ENCODE results near the gene ONECUT2. TPM values are rescaled to one million over a fixed set of nuclear protein-coding genes. Genes with fewer than 3 reads are reported as not detected.

The ONECUT2 gene
- total and polyA plus RNA-seq, 2 experiments from 2014 or later, result 0.82 to 1.7 TPM

GRCh38 chr18:57432751-57433400 is 2.3 kb upstream of the ONECUT2 start:
- H3K36me3 ChIP-seq (ENCODE audit: insufficient read depth), result no peaks in the 10 kb centered on the region
- H4K20me1 ChIP-seq (replicated peaks; ENCODE audit: insufficient read depth), result peaks cover 24% of the 10 kb centered on the region
- no peak overlapping the region for H3K27ac ChIP-seq (ENCODE audit: low read depth)
- H3K27me3 ChIP-seq (ENCODE audit: insufficient read depth), result peaks cover 93% of the 10 kb centered on the region
- H3K27me3 Mint-ChIP-seq (ENCODE audit: insufficient read depth, low read depth, poor library complexity), result peaks cover 95% of the 10 kb centered on the region
- peaks cover 6% of the 10 kb centered on the region; the same call in 1 of the 3 replicates for H3K9me3 Mint-ChIP-seq
- peak overlapping the region; percentile 97 for H3K4me2 ChIP-seq
- TF ChIP-seq POLR2AphosphoS5 (IDR thresholded peaks at IDR 0.05; ENCODE audit: low read depth), result no peak
- peak; percentile 63 for TF ChIP-seq EZH2 (IDR thresholded peaks at IDR 0.05; ENCODE audit: low read depth, unreplicated experiment)
- H3K27ac Mint-ChIP-seq, result no peak overlapping the region
- H3K36me3 Mint-ChIP-seq (ENCODE audit: low read depth), result no peaks in the 10 kb centered on the region; the same call in 2 of the 3 replicates
- ATAC-seq, result no peak
- H3K4me1 Mint-ChIP-seq, result peaks cover 67% of the 10 kb centered on the region
- peak; percentile 51 for DNase-seq (ENCODE audit: low spot score)
- no peaks in the 10 kb centered on the region for H3K9me2 ChIP-seq (ENCODE audit: insufficient read depth)
- peaks cover 63% of the 10 kb centered on the region for H3K4me1 ChIP-seq (ENCODE audit: insufficient read depth)
- peak overlapping the region; percentile 76; the same call in 2 of the 3 replicates for H3K4me3 Mint-ChIP-seq
- peak overlapping the region; percentile 67 for H3K4me3 ChIP-seq
- H3K79me2 ChIP-seq (replicated peaks; ENCODE audit: insufficient read depth), result no peaks in the 10 kb centered on the region
- peaks cover 46% of the 10 kb centered on the region for H3F3A ChIP-seq (replicated peaks; ENCODE audit: low read depth)
- no peak overlapping the region for H2AFZ ChIP-seq

- Histone ChIP-seq H3K79me2 (replicated peaks; ENCODE audit: insufficient read depth) (no peaks in the 10 kb centered on the region), H3K36me3 (ENCODE audit: insufficient read depth) (no peaks in the 10 kb centered on the region), H3K27ac (ENCODE audit: low read depth) (no peak overlapping the region), H4K20me1 (replicated peaks; ENCODE audit: insufficient read depth) (peaks cover 25% of the 10 kb centered on the region), H3K4me3 (peak overlapping the region; percentile 67), H2AFZ (no peak overlapping the region), H3K9me2 (ENCODE audit: insufficient read depth) (no peaks in the 10 kb centered on the region), H3K4me1 (ENCODE audit: insufficient read depth) (peaks cover 65% of the 10 kb centered on the region), H3K4me2 (peak overlapping the region; percentile 97), H3K27me3 (ENCODE audit: insufficient read depth) (peaks cover 93% of the 10 kb centered on the region), H3F3A (replicated peaks; ENCODE audit: low read depth) (peaks cover 52% of the 10 kb centered on the region)
- ATAC-seq, result no peak
- peaks cover 6% of the 10 kb centered on the region; the same call in 1 of the 3 replicates for H3K9me3 Mint-ChIP-seq
- H3K4me3 Mint-ChIP-seq, result peak overlapping the region; percentile 76
- no peaks in the 10 kb centered on the region; the same call in 2 of the 3 replicates for H3K36me3 Mint-ChIP-seq (ENCODE audit: low read depth)
- H3K27me3 Mint-ChIP-seq (ENCODE audit: insufficient read depth, low read depth, poor library complexity), result peaks cover 96% of the 10 kb centered on the region
- H3K27ac Mint-ChIP-seq, result no peak overlapping the region
- DNase-seq (ENCODE audit: low spot score), result peak; percentile 9
- peaks cover 70% of the 10 kb centered on the region for H3K4me1 Mint-ChIP-seq
- no peak for TF ChIP-seq ETS1 (IDR thresholded peaks at IDR 0.05)
- TF ChIP-seq ZNF331 (CRISPR knock-in tag; IDR thresholded peaks at IDR 0.05; ENCODE audit: low read depth), result no peak
- no peak for TF ChIP-seq ZNF462 (CRISPR knock-in tag; IDR thresholded peaks at IDR 0.05)
- no peak for TF ChIP-seq REST (IDR thresholded peaks at IDR 0.05; ENCODE audit: unreplicated experiment)
- TF ChIP-seq ZNF114 (CRISPR knock-in tag; IDR thresholded peaks at IDR 0.05), result no peak
- no peak for TF ChIP-seq POLR2AphosphoS5 (IDR thresholded peaks at IDR 0.05; ENCODE audit: low read depth)
- TF ChIP-seq NANOG (IDR thresholded peaks at IDR 0.05; ENCODE audit: borderline replicate concordance), result no peak
- TF ChIP-seq STAT1 (IDR thresholded peaks at IDR 0.05; ENCODE audit: unreplicated experiment), result no peak
- no peak for TF ChIP-seq EZH2phosphoT487 (IDR thresholded peaks at IDR 0.05; ENCODE audit: unreplicated experiment)
- TF ChIP-seq EZH2 (IDR thresholded peaks at IDR 0.05; ENCODE audit: low read depth, unreplicated experiment), result no peak
Observed at GRCh38 chr18:57433482-57433881, 1.7 kb upstream of the ONECUT2 start.
